SJSA1 (cell line): ENCODE measurements around the gene ZNF646. TPM values are rescaled to one million over a fixed set of nuclear protein-coding genes. Genes with fewer than 3 reads are reported as not detected.

ENCODE experiments used
- DNase-seq, 2 experiments: peaks; one replicate each; pipeline ENCODE4 v3.0.0-alpha.2; 2015 to 2020; ENCODE audit warnings: low spot score in 2 of 2, low read depth in 1 of 2
- H3K27ac ChIP-seq: fragments of 250-450 bp; sonication (Bioruptor Pico); 2 replicates; pipeline ENCODE4 v1.5.1; 2020; ENCODE audit warnings: mild to moderate bottlenecking, moderate library complexity
- H3K27me3 ChIP-seq: fragments of 250-450 bp; sonication (Bioruptor Pico); replicated peaks from 2 replicates; pipeline ENCODE4 v1.5.1; 2020; ENCODE audit warnings: mild to moderate bottlenecking, moderate library complexity
- H3K36me3 ChIP-seq: fragments of 250-450 bp; sonication (Bioruptor Pico); 2 replicates; pipeline ENCODE4 v1.5.1; 2020; ENCODE audit warnings: mild to moderate bottlenecking
- H3K4me1 ChIP-seq: fragments of 250-450 bp; sonication (Bioruptor Pico); replicated peaks from 2 replicates; pipeline ENCODE4 v1.6.1; 2021; ENCODE audit warnings: mild to moderate bottlenecking
- H3K4me3 ChIP-seq: fragments of 250-450 bp; sonication (Bioruptor Pico); 2 replicates; pipeline ENCODE4 v1.5.1; 2020; ENCODE audit warnings: mild to moderate bottlenecking
- H3K9me3 ChIP-seq: fragments of 250-450 bp; sonication (Bioruptor Pico); replicated peaks from 2 replicates; pipeline ENCODE4 v1.5.1; 2020; ENCODE audit warnings: mild to moderate bottlenecking
- total RNA-seq: library from RNA; depleted of rRNA; stranded (reverse); fragments of >200 nt; shearing (Covaris generic); gene quantifications from 2 replicates; pipeline ENCODE4 v1.2.3, GENCODE V29; 2014; rRNA removed

Gene ZNF646
- total RNA-seq: 6.7 and 13.3 TPM in 2 replicates

- Histone ChIP-seq H3K27me3 (no peaks in the 10 kb centered on the region), H3K4me3 (peak within 1 kb of the TSS; percentile 86), H3K9me3 (no peaks in the 10 kb centered on the region), H3K36me3 (peaks cover 55% of the 10 kb centered on the region), H3K27ac (peak within 1 kb of the TSS; percentile 80), H3K4me1 (peaks cover 17% of the 10 kb centered on the region)
- peak; percentile 95 to 99 for DNase-seq
Observed at GRCh38 chr16:31073970-31074813, at the start of gene ZNF646, which contains the start of gene ZNF668. Gene ZNF646 (plus strand): TSS chr16:31074422. CDS start chr16:31076325, 1,903 bp downstream. Gene ZNF668 (minus strand): TSS chr16:31074240. CDS start chr16:31064459, 9,781 bp downstream.

- H3K4me1 ChIP-seq: no peaks in the 10 kb centered on the region
- H3K4me3 ChIP-seq: no peak overlapping the region
- no peak overlapping the region for H3K27ac ChIP-seq
- H3K36me3 ChIP-seq: no peaks in the 10 kb centered on the region
- no peaks in the 10 kb centered on the region for H3K27me3 ChIP-seq
- no peaks in the 10 kb centered on the region for H3K9me3 ChIP-seq
- no peak for DNase-seq
Observed at GRCh38 chr16:31025339-31025738, 48.9 kb upstream of the ZNF646 start.

GRCh38 chr16:31029272-31029671 is 45.0 kb upstream of the ZNF646 start:
- Histone ChIP-seq H3K9me3 (no peaks in the 10 kb centered on the region), H3K27me3 (no peaks in the 10 kb centered on the region), H3K4me3 (no peak overlapping the region), H3K36me3 (0 out of 2 replicates have a peak, but pooled peaks cover 3% of the 10 kb centered on the region), H3K4me1 (peaks cover 8% of the 10 kb centered on the region), H3K27ac (no peak overlapping the region)
- DNase-seq: no peak

- Histone ChIP-seq H3K9me3 (no peaks in the 10 kb centered on the region), H3K27me3 (no peaks in the 10 kb centered on the region), H3K27ac (no peak overlapping the region), H3K36me3 (peaks cover 19% of the 10 kb centered on the region), H3K4me1 (peaks cover 11% of the 10 kb centered on the region), H3K4me3 (no peak overlapping the region)
- DNase-seq: no peak
Observed at GRCh38 chr16:31031276-31031675, 42.9 kb upstream of the ZNF646 start.

GRCh38 chr16:31032736-31033708 is 41.2 kb upstream of the ZNF646 start, which contains the start of gene STX4:
Gene STX4 (plus strand): TSS chr16:31033558. CDS start chr16:31033806, 248 bp downstream.
- peak; percentile 94 to 97 for DNase-seq
- H3K27ac ChIP-seq: peak within 1 kb of the TSS; percentile 94
- no peaks in the 10 kb centered on the region for H3K27me3 ChIP-seq
- H3K4me1 ChIP-seq: peaks cover 11% of the 10 kb centered on the region
- peak within 1 kb of the TSS; percentile 72 for H3K4me3 ChIP-seq
- H3K36me3 ChIP-seq: peaks cover 19% of the 10 kb centered on the region
- no peaks in the 10 kb centered on the region for H3K9me3 ChIP-seq

- Histone ChIP-seq H3K4me3 (peak overlapping the region; percentile 72), H3K27ac (no peak overlapping the region), H3K36me3 (peaks cover 19% of the 10 kb centered on the region), H3K4me1 (peaks cover 11% of the 10 kb centered on the region), H3K9me3 (no peaks in the 10 kb centered on the region), H3K27me3 (no peaks in the 10 kb centered on the region)
- DNase-seq: peak; percentile 70 to 88
Observed at GRCh38 chr16:31033709-31034492, 40.3 kb upstream of the ZNF646 start.

GRCh38 chr16:31036691-31037090 is 37.5 kb upstream of the ZNF646 start:
- Histone ChIP-seq H3K4me1 (peaks cover 11% of the 10 kb centered on the region), H3K9me3 (no peaks in the 10 kb centered on the region), H3K27ac (no peak overlapping the region), H3K27me3 (no peaks in the 10 kb centered on the region), H3K4me3 (no peak overlapping the region), H3K36me3 (peaks cover 33% of the 10 kb centered on the region)
- no peak for DNase-seq

GRCh38 chr16:31038993-31039392 is 35.2 kb upstream of the ZNF646 start:
- no peaks in the 10 kb centered on the region for H3K27me3 ChIP-seq
- DNase-seq: no peak
- no peaks in the 10 kb centered on the region for H3K9me3 ChIP-seq
- H3K27ac ChIP-seq: no peak overlapping the region
- no peak overlapping the region for H3K4me3 ChIP-seq
- 0 out of 2 replicates have a peak, but pooled peaks cover 4% of the 10 kb centered on the region for H3K4me1 ChIP-seq
- H3K36me3 ChIP-seq: peaks cover 39% of the 10 kb centered on the region

- Histone ChIP-seq H3K27ac (no peak overlapping the region), H3K4me1 (no peaks in the 10 kb centered on the region), H3K9me3 (no peaks in the 10 kb centered on the region), H3K36me3 (peaks cover 23% of the 10 kb centered on the region), H3K4me3 (no peak overlapping the region), H3K27me3 (no peaks in the 10 kb centered on the region)
- DNase-seq: no peak
Observed at GRCh38 chr16:31042866-31043265, 31.4 kb upstream of the ZNF646 start.

- no peak overlapping the region for H3K27ac ChIP-seq
- no peaks in the 10 kb centered on the region for H3K9me3 ChIP-seq
- H3K36me3 ChIP-seq: peaks cover 23% of the 10 kb centered on the region
- no peaks in the 10 kb centered on the region for H3K4me1 ChIP-seq
- DNase-seq: no peak
- H3K4me3 ChIP-seq: no peak overlapping the region
- no peaks in the 10 kb centered on the region for H3K27me3 ChIP-seq
Observed at GRCh38 chr16:31043352-31043751, 30.9 kb upstream of the ZNF646 start.

- Histone ChIP-seq H3K27ac (no peak overlapping the region), H3K36me3 (peaks cover 22% of the 10 kb centered on the region), H3K4me1 (no peaks in the 10 kb centered on the region), H3K4me3 (no peak overlapping the region), H3K9me3 (no peaks in the 10 kb centered on the region), H3K27me3 (no peaks in the 10 kb centered on the region)
- DNase-seq: no peak
Observed at GRCh38 chr16:31043898-31044481, 30.2 kb upstream of the ZNF646 start.

- H3K9me3 ChIP-seq: no peaks in the 10 kb centered on the region
- H3K27me3 ChIP-seq: no peaks in the 10 kb centered on the region
- H3K4me1 ChIP-seq: peaks cover 9% of the 10 kb centered on the region
- H3K36me3 ChIP-seq: no peaks in the 10 kb centered on the region
- H3K4me3 ChIP-seq: no peak overlapping the region
- H3K27ac ChIP-seq: no peak overlapping the region
- no peak for DNase-seq
Observed at GRCh38 chr16:31050280-31051030, 23.8 kb upstream of the ZNF646 start.
